Erythroblast (primary cell): ENCODE data around the gene TMEM62.

Source experiments
- GATA1 ChIP-seq: IDR thresholded peaks from 2 replicates; pipeline ENCODE4 v1.6.1; 2011; ENCODE audit warnings: low read depth, mild to moderate bottlenecking, control low read depth, low read length, moderate library complexity
- POLR2A ChIP-seq: IDR thresholded peaks from 2 replicates; pipeline ENCODE4 v1.6.1; 2011; ENCODE audit warnings: mild to moderate bottlenecking, low read length

- TF ChIP-seq POLR2A (no peak), GATA1 (no peak)
Observed at GRCh38 chr15:43134157-43134635, 810 bp downstream of the TMEM62 start.
